RCC 7860 (cell line): Measurements from ENCODE around the gene PRR23B.
"Not testable (repeated sequence)": the region's sequence is repeated elsewhere in the genome, so short reads cannot be mapped to it uniquely, and the experiment has no call there.

Experiments used
- DNase-seq: peaks from one replicate; pipeline ENCODE4 v3.0.0-alpha.2; 2015; ENCODE audit warnings: low spot score
- FAIRE-seq: peaks from 2 replicates; lab custom pipeline; 2012; peaks lifted over from hg19 to GRCh38; lab: Jason Lieb, UNC

The PRR23B gene

GRCh38 chr3:139020868-139021234 lies at the start of gene PRR23B:
TSS of gene PRR23B (minus strand) at chr3:139020926. CDS start at chr3:139020661, 265 bp downstream.
- FAIRE-seq (no peak), DNase-seq (no peak)

DNA sequence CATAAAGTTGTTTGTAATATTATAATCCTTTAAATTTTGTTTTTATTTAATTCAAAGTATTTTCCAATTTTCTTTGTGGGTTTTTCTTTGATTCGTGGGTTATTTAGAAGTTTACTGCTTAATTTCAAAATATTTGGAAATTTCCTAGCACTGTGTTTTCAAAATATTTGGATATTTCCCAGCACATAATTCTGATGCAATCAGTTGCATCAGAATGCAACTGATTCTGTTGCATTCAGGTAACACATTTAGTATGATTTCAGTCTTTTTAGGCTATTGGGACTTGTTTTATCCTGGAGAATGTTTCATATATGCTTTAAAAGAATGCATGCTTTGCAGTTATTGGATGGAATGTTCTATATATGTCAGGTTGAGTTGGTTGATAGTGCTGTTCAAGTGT lies 42.2 kb upstream of the PRR23B start:
- no peak for FAIRE-seq
- DNase-seq, result no peak

DNA sequence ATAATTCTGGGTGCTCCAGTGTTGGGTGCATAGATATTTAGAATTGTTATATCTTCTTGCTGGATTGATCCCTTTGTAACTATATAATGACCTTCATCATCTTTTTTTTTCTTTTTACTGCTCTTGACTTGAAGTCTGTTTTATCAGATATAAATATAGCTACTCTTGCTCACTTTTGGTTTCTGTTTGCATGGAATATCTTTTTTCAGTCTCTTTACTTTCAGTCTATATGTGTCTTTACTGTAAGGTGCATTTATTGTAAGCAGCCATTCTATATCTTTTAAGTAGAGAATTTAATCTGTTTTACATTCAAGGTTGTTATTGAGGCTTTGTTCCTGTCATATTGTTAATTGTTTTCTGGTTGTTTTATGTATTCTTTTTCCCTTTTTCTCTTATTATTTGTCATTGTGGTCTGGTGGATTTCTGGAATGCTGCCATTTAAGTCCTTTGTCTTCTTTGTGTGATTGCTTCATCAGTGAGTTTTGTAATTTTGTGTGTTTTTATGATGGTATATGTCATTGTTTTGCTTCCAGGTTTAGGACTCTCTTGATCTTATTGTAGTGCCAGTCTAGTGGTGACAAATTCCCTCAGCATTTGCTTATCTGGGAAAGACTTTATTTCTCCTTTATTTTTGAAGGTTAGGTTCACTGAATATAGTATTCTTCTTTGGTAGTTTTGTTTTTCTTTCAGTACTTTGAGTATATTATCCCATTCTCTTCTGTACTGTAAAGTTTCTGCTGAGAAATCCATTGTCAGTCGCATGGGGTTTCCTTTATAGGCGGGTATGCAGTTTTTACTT lies 32.3 kb upstream of the PRR23B start:
- DNase-seq (no peak), FAIRE-seq (no peak)

DNA sequence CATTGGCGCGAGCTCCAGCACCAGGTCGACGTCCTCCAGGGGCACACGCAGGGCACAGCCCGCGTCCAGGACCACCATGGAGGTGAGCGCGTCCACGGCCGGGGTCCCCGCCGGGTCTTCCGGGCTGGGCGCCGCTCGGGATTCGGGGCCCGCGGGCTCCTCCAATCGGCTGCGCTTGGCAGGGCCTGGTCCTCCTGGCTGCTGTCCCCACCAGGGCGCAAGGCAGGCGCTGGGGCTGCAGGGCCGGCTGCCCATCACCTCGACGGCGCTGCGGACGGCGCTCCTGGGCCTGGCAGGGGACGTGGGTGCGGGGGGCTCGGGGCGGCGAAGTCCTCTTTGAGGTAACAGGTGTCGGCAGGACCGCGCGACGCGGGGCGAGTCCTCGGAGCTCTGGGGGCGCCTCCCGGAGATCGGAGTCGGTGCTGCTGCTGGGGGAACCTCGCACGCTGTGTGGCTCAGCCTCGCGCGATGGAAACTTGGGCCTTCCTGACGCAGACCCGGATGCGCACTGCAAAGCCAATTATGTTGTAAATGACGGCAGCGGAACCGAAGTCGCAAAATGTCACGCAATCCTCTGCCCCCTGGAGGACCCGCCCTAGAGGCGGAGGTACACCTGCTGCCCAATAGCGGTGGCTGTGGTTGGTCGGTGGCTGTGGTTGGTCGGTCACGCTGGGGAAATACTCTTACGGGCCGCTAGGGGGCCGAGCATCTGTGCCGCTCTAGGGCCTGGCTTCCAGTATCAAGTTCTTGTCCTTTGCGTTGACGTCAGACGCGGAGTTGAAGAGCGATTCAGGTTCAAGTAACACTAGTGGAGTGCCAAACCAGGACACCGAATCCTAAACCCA lies 23.9 kb upstream of the PRR23B start, which contains the start of gene PRR23C:
Gene PRR23C (minus strand): TSS at position 527 of the 845 bp plus-strand sequence. CDS start 272 bp downstream, at position 255.
- FAIRE-seq (no peak), DNase-seq (no peak)

DNA sequence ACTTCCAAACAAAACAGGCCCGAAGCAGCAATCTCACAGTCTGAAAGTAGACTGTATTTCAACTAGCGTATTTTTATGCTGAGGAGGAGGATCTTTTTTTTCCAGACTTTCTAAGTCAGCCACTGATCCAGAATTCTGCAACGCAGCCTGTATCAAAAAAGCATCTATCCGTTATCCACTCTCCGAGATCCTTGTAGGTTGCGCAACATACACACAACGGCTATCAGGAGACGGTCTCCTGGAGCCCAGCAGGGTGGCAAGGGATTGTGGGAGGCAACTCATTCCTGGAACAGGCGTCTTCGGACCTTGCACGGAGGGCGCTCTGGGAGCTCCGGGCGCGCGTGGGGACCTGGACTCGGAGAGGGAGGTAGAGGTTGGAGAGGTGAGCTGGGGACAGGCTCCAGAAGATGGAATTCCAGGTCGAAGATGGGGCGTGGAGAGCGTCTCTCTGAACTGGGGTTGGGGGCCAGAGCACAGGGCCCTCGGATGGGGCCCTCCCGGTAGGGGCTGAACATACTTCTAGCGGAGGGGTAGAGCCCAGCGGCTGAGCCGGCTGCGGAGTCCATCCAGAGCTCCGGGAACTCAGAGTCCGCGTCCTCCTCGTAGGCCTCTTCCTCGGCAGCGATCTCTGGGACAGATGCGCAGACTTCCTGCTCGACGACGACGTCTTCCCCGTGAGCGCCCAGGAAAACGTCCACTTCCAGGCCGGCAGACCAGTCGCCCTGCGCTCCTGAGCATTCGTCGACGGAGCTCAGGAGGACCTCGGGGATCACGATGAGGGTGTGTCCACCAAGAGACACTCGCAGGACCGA lies 23.0 kb upstream of the PRR23B start:
- no peak for DNase-seq
- no peak for FAIRE-seq

GRCh38 chr3:139037478-139037877 lies 16.8 kb upstream of the PRR23B start:
- DNase-seq, result no peak
- FAIRE-seq, result no peak

GRCh38 chr3:139032326-139033002 lies 11.7 kb upstream of the PRR23B start:
- DNase-seq (no peak), FAIRE-seq (no peak)

GRCh38 chr3:139030576-139030975 lies 9.8 kb upstream of the PRR23B start:
- FAIRE-seq, result not testable (repeated sequence)

GRCh38 chr3:139024968-139025367 lies 4.2 kb upstream of the PRR23B start:
- FAIRE-seq, result no peak
- no peak for DNase-seq

More at GRCh38 chr3:139030576-139030975, 9.8 kb upstream of the PRR23B start:
- DNase-seq, result not testable (repeated sequence)

GRCh38 chr3:139020036-139020867 lies 474 bp downstream of the PRR23B start:
- DNase-seq (no peak), FAIRE-seq (no peak)

- FAIRE-seq, result no peak
- peak; percentile 20 for DNase-seq
Measured at GRCh38 chr3:139016430-139017048, 4.2 kb downstream of the PRR23B start.

DNA sequence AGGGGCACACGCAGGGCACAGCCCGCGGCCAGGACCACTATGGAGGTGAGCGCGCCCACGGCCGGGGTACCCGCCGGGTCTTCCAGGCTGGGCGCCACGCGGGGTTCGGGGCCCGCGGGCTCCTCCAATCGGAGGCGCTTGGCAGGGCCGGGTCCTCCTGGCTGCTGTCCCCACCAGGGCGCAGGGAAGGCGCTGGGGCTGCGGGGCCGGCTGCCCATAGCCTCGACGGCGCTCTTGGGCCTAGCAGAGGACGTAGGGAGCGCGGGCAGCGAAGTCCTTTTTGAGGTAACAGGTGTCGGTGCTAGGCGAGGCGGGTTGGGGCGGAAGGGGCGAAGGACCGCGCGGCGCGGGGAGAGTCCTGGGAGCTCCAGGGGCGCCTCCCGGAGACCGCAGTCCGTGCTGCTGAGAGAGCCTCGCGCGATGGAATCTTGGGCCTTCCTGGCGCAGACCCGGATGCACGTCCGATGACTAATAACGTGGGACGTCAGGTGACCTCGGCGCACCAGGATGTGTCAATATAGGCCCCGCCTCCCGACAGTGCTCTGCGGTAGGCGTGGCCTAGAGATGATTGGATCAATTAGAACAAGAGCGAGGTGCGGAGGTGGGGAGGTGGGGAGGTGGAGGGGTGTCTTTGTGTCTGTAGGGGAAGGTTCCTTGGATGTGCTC lies 14.5 kb downstream of the PRR23B start, which contains the start of gene PRR23A:
Gene PRR23A (minus strand): TSS at position 218 of the 666 bp plus-strand sequence. CDS start 0 bp downstream, at position 218.
- DNase-seq, result no peak
- no peak for FAIRE-seq

DNA sequence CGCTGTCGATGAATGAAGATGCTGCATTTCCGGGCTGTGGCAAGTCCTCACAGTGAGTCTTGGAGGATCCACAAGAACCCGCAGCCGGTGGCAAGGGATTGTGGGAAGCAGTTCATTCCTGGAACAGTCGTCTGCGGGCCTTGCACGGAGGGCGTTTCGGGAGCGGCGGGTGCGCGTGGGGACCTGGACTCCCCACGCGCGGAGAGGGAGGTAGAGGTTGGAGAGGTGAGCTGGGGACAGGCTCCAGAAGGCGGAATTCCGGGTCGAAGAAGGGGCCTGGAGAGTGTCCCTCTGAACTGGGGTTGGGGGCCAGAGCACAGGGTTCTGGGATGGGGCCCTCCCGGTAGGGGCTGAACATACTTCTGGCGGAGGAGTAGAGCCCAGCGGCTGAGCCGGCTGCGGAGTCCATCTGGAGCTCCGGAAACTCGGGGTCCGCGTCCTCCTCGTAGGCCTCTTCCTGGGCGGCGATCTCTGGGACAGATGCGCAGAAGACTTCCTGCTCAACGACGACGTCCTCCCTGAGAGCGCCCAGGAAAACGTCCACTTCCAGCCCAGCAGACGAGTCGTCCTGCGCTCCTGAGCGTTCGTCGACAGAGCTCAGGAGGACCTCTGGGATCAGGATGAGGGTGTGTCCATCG lies 15.3 kb downstream of the PRR23B start:
- no peak for FAIRE-seq
- no peak for DNase-seq

GRCh38 chr3:138995706-138996105 lies 25.0 kb downstream of the PRR23B start:
- no peak for DNase-seq
- no peak for FAIRE-seq

- DNase-seq (no peak), FAIRE-seq (no peak)
Measured at GRCh38 chr3:138987181-138987580, 33.5 kb downstream of the PRR23B start.

- FAIRE-seq (no peak), DNase-seq (no peak)
Measured at GRCh38 chr3:138985932-138986331, 34.8 kb downstream of the PRR23B start.

- FAIRE-seq (no peak), DNase-seq (no peak)
Measured at GRCh38 chr3:138984816-138985215, 35.9 kb downstream of the PRR23B start.

DNA sequence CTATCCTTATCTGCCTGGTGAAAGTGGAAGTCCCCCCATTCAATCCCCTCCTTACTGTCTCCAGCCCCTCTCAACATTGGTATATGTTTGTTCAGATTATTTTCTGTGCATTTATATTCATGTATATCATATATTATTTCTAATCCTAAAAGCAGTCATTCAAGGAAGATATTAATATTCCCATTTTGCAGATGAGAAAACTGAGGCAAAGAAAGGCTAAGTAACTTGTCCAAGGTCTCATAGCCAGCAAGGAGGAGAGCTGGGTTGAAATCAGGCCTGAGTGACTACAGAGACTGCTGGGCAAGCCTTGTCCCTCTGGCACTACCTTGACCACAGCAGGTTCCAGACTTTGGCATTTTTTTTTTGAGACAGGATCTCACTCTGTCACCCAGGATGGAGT lies 44.7 kb downstream of the PRR23B start:
- FAIRE-seq (no peak), DNase-seq (no peak)
